Activated CD8-positive, alpha-beta memory T cell treated with anti-CD3 and anti-CD28 coated beads for 4 hours (primary cell): ENCODE results near the gene KDM6B.

Experiments
- DNase-seq, 2 donors: peaks; one replicate each; pipeline ENCODE4 v3.0.0-alpha.2; 2020; ENCODE audit warnings: low read depth in 2 of 2

The KDM6B gene

DNA sequence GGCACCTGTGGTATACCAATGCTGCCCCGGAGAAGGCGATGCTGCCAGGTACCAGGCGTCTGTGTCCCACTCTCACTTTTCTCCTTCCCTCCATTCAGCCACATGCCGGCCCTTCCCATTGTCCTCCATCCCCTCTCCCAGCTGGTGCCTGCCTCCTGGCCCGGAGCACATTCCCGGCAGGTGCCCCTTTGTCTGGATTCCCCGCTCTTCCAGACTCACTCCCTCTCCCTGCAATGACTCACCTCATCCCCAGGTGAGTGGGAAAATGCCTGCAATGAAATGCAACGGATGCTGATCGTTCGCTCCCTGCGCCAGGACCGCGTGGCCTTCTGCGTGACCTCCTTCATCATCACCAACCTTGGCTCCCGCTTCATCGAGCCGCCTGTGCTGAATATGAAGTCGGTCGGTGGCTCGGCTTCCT is 10.4 kb upstream of the KDM6B start:
- DNase-seq: no peak

DNA sequence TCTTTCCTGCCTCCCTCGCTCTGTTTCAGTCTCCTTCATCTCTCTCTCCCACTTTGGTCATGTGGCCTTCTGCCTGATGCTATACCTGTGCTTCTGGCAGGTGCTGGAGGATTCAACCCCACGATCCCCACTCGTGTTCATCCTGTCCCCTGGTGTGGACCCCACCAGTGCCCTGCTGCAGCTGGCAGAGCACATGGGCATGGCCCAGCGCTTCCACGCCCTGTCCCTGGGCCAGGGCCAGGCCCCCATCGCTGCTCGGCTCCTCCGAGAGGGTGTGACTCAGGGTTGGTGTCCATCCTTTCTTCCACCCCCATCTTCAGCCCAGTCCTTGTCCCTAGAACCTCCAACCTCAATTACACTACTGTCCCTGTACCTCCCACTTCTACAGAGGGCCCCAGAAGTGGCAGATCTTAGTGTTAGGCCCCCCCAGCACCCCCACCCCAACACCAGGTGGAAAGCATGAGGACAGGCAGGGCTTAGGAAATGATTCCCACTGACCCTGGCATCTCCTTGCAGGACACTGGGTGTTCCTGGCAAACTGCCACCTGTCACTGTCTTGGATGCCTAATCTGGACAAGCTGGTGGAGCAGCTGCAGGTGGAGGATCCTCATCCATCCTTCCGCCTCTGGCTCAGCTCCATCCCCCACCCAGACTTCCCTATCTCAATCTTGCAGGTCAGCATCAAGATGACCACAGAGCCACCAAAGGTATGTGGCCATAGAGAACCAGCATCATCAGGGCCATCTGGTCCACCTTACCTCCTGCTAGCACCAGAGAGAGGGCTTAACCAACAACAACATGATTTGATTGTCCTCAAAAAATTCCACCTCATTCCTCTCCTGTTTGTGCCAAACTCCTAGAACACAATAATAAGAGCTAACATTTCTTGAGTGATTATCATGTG is 9.7 kb upstream of the KDM6B start:
- DNase-seq: no peak

DNA sequence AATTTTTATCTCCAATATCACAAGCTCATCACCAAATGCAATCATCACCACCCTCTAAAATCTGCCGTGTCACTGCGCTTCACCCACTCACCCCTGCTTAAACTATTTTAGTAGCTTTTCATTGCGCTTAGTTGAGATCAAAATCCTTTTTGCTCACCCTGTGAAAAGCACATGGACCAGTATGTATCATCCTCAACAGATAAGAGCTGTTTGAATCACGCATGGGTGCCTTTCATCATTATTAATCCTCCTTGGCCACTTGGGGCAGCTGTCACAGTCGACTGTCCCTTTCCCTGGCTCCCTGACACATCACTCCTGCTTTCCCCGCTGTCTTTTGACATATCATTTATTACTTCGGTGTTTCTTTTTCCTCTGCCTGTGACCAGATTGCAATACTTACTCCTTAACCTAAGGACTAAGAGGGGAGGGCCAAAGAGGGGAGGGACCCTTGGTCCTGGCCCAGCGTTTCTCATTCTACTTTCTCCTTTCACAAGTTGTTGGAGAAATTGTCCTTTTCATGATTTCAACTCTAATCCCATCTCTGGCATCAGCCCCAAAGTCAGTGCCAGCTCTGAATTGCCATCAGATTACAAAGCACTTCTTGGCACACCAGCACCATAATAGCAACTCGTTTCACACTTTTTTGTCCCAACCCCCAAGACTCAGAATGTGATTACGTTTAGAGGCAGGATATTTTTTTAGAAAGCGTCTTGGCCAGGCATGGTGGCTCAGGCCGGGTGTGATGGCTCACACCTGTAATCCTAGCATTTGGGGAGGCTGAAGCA is 8.6 kb upstream of the KDM6B start:
- no peak for DNase-seq

DNA sequence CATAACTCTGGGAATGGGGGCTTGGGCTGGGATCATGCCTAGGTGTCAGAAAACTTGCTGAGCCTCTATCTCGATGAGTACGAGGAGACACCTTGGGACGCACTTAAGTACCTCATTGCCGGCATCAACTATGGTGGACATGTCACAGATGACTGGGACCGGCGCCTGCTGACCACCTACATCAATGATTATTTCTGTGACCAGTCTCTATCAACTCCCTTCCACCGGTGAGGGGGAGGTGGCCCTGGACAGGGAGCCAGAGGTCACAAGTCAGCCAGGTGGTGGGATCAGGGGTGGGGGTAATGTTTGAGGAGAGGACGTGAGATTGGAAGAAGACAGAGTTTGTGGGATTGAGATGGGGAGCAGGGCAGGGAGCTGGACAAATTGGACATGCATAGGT is 3.4 kb upstream of the KDM6B start:
- no peak for DNase-seq

DNA sequence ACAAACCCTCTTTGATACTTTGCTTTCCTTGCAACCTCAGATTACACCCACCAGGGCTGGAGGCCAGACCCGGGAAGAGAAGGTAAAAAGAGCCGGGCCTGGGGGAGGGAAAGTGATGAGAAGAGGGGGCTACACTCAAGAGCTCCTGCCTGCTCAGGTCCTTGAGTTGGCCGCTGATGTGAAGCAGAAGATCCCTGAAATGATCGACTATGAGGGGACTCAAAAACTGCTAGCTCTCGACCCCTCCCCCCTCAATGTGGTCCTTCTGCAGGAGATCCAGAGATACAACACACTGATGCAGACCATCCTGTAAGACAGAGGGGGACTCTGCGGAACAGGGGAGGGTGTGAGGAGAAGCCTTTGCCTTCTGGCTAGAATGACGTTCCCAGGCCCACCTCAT is 2.8 kb upstream of the KDM6B start:
- DNase-seq: no peak

DNA sequence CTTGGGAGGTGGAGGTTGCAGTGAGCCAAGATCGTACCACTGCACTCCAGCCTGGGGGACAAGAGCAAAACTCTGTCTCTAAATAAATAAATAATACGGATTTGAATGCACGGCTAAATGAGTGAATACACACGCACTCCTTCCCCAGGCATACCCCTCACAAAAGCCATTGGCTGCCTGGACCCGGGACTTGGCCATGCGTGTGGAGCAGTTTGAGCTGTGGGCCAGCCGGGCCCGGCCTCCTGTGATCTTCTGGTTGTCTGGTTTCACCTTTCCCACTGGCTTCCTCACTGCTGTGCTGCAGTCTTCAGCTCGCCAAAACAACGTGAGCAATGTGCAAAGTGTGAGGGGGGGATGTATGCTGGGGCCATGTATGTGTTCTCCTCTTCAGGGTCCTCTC is 1.6 kb upstream of the KDM6B start:
- DNase-seq: no peak

DNA sequence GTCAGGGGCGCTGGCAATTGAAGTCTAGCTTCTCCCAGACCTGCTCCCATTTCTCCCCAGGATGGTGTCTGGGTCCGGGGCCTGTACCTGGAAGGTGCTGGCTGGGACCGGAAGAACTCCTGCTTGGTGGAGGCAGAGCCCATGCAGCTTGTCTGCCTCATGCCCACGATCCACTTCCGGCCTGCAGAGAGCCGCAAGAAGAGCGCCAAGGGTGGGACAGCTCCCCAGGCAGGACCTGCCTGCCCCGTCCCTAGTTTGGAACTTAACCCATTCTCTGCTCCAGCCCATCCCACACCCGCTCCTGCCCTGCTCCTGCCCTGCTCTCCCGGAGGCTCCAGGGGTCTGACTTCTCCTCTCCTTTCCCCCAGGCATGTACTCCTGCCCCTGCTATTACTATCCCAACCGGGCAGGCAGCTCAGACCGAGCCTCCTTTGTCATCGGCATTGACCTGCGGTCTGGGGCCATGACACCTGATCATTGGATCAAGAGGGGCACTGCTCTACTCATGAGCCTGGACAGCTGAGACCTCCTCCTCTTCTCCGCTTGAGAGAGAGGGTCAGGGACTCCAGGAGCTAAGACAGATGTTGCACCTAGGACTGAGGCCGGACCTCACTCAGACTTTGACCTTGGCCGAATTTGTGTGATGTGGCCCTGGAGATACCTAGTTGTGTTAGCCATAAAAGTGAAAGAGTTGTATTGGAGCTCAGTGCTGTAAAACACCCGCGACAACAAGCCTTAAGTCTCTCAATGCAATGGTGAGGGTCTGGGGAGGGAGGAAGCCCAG is 814 bp upstream of the KDM6B start:
- DNase-seq: no peak

DNA sequence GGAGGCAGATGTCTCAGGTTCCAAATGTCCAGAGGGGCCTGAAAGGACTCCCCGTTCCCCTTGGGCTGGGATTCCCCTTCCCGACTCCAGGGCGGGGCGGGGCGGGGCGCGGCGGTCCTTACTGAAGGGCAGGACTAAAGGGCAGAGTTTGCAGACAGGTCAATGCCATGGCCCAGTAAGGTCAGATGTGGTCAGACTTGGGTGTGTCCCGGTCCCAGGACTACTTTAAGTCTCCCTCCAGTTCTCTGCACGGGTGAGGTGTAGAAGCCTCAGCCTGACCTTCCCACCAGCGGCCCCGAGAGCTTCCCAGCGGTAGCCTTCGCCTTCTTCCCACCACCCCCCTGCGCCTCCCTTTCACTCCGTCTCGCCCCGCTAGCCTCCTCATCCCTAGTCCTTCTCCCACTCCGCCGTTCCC is 532 bp downstream of the KDM6B start:
- DNase-seq: no peak

DNA sequence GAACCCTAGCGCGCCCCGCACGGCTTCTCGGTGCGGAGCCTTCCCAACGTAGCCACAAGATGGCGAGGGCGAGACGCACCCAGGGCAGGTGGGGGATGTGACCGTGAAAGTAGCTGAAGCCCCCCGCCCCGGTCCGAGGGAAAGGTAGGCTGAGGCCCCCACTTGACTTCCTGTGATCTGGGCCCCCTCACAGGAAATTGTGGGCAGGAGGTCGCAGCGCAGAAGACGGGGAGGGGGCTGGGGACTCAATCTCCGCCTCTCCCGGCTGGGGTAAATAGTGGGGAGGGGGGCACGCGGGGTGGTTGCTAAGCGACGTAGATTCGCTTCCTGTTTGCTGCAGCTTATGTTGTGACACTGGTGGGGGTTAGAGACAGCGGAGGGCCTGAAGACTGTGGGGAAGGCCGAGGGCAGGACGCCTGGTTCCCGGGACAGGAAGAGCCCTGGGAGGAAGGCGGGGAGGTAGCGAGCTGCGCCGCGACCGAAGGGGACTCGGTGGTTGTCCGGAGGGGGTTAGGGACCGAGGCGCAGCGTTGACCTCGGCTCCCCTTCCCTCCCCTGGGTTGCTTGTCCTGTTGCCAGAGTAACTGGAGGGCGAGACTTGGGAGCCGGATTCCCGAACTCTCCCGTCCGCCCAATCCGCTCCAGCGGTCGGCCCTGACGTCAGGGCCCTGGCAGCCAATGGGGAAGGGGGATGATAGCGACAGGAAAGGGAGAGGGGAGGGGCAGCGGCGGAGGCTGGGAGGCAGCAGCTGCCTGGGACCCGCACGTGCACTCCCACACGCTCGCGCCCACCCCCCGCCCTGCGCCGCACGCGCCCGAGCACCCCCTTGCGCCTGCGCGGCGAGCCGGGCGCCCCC is 1.2 kb downstream of the KDM6B start:
- peak; percentile 80 to 85 for DNase-seq

DNA sequence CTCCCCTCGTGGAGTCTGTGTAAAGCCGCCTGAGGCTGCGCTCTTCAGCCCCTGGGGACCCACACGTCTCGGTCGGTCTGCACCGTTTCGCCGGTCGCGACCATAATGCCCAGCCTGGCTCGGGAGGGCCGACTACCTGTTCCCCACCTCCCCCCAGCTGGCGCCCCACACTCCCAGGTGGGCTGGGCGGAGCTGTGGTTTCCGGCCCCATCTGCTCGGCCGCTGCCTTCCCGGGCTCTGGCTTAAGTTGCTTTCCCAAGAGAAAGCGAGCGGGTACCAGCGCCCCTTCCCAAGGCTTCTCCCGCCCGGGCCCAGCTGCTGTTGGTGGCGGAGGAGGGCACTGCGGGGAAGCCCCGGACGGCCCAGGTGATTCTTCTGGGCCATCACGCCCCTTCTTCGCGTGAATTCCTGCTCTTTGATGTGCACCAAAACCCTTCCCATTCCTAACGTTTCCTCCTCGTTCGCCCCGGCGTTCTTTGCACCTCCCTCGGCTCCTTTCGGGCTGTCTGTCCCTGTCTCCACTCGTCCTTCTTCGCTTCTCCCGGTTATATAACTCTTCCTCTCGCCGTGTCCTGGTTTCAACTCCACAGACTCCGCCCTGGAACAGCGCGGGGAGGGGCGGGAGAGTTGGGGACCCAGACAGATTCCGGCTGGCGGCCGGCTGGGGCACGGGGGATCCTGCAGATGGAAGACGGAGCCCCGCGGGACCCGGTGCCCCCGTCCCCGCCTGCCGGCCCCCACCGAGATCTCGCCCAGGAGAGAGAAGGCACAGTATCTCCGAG is 2.0 kb downstream of the KDM6B start:
- DNase-seq: no peak

DNA sequence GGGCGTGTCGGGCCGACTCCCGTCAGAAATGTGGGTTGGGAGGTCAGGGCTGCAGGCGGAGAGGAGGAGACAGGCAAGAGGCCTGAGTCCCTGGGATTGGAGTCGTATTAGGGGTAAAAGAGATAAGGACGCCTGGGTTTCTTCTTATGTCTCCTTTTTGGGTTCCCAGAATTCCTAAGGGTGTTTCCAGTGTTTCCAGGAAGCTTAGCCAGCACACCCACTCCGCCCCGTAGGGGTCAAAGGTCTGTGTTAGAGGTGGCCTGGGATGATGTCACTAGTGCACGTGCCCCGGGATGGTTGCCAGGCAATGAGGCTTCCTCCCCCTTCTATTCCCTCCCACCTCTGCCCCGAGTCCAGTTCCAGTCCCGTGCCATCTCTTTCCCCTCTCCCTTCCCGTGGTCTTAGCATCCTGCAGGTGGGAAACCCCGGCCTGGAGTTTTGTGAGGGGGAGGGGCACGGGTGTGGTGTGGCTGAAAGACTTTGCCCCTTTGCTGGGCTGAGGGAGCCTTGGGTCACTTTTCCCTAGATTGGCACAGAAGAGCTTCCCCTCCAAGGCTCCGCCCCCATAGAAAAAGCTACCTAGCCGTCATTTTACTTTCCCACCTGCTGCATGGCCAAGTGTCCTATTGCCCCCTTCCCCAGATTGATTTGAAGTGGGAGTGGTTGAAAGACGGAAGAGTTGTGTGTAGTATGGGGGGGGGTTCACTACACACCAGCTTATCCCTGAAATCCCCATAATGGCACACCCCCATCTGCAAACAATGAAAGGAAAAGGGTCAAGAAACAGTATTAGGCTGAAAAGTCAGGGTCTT is 2.8 kb downstream of the KDM6B start:
- no peak for DNase-seq

DNA sequence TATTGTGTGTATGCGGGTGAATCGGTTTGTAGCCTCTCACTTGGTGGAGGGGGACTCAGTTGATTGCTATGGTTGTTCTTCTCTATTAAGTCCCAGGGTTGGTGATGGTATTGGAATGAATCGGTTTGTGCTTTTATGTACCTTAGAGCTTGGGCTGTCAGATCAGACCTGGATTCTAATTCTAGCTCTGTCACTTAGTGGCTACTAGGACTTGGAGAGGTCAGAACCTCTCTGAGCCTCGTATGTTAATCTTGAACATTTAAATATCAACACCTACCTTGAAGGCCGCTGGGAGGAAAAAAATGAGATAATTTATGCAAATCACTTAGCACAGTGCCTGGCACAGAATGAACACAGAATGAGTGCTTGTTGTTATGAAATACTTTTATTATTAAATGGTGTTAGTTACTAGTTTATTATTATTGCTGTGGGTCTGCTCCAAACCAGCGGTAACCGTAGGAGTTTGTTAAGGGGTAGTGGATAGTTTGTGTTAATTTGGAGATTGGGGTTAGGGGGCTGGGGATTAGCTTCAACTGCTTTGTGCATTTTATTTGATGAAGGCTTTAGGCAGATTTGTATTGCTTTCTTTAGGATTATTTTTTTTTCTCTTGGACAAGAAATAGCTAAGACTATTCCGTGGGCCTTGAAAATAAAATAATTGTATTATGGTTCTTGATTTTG is 3.5 kb downstream of the KDM6B start:
- DNase-seq: no peak

DNA sequence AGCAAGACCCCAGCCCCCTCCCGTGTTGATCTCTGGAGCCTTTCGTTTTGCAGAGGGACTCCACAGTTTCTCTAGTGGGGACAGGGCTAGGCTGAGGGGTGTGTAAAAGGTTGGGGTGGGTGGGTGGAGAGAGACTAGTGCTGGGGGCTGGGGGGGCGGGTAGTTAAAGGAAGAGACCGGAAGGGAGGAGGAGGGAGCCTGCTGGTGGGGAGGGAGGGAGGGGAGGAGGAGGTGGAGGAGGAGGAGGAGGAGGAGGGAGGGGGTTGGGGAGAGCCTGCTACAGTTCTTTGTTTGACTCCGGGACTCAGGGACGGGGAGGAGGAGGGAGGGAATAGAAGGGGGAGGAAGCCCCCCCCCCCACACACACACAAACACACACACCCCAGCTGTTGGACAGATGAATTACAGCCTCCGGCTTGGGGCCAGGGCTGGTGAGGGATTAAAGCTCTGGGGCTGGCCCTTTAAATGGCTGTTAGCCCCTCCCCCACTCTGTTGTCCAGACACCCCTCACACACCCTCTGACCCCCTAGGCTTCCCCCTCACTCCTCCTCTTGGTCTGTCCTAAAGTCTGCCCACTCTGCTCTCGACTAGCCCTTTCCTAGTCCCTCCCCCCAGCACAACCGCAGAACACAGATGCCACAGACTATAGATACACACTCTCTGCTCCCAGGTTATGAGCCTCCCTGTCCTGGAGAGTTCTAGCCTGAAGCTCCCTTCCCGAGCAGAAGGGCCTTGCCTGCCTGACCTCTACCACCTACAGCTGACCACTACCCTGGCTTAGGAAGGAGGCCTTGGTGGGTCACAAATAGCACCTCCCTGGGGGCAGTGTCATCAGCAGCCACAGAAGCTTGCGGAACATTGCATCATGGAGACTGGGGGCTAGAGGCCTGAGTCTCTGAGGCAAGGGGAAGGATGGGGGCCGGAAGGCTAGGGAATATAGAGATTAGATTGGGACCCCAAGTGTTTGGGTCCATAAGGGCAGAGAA is 4.4 kb downstream of the KDM6B start:
- DNase-seq: no peak

DNA sequence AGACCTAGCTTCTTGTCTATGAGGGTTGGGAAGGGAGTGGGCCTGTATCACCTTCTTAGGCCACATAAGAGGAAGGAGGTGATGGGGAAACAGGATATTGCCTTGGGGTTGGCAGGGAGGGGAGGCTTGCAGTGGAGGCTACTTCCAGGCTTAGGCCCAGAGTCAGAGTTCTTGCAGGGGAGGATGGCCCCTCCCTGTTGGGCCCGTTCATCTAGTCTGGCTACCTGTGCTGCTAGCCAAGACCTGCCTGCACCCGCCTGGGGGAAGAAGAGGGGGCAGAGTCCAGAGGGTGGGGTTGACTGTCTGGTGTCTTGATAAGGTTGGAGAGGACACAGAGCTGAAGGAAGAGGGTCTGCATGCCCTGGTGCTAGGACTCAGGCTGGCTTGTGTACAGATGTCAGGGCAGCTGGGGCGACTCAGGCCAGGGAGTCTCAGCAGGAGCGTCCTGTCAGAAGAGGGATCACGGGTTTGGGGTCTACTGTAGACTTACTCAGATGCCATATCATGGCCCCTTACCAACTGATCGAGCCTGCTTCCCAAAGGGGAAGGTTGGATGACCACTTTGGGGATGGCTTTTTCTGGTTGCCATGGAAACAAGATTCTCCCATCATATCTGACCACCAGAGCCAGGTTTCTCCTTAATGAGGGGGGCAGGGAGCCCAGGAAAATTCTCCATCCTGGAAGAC is 5.3 kb downstream of the KDM6B start:
- no peak for DNase-seq

DNA sequence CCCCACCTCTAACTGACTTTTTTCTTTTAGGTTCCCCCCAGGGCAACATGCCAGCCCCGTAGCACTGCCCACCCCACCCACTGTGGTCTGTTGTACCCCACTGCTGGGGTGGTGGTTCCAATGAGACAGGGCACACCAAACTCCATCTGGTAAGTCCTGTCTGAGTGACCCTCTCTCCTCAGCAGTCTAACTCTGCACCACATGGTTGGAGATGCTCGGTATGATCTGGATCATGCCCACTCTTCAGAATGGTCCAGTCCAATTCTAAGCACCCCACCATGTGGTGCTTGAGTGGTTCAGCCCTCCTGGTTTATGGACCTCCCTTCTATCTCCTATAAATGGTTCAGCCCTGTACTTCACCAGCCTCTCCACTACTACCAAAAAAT is 5.9 kb downstream of the KDM6B start:
- no peak for DNase-seq

DNA sequence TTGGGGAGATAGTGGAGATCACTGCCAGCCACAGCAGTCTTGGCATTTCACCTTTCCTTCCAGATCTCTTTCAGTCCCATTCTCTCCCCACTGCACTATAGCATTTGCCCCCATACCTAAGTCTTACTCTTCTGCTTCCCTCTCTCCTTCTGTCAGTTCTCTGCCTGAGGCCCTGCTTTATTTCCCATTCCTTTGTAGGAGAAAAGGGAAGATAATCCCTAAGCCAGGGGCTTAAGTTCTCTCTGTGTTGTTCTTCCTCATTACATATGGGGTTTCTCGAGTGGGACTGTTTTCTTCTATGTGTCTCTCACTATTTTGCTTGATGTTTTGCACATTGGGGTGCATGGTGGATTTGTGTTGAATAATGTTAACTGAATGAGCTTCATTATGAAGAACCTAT is 6.4 kb downstream of the KDM6B start:
- DNase-seq: no peak

DNA sequence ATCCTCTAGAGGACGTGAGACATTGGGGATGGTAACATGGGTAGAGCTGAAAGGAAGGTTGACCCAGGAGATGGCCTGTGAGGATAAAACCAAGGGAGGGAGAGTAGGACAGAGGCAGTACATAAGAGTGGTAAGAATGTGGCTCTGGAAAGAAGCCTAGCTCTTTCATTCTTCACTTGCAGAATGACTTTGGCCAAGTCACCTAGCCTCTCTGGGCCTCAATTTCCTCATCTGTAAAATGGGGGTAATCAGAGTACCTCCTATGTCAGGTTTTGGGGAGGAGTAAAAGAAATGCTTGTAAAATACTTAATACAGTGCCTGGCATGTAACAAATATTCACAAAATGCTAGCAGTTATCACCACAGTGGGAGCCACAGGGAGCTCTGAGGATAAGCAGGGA is 6.9 kb downstream of the KDM6B start:
- DNase-seq: no peak
